ENCODE results near the gene TEX52.
A peak's percentile ranks its signal among the peaks of the same experiment; 100 is the strongest.
"Not testable (repeated sequence)": the region's sequence is repeated elsewhere in the genome, so short reads cannot be mapped to it uniquely, and the experiment has no call there.

Gene TEX52

DNA sequence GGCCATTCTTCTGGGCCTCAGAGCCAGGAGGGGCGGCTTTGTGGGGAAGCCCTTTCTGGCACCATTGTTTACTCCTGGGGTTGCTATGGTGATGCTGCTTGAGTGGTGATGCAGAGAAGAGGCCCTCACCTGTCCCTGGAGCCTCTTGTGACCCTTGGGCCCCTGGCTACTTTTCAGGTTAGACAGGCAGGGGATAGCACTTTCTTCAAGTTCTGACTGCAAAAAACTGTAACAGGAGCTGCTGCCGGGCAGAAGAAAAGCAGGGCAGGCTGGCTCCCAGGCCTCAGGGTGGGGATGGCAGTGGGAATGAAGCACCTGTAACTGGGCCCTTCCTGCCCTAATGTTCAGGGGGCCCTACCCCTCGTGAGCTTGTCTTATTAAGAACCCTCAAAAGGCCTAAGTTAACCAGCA lies at the start of gene TEX52:
TEX52 (minus strand) TSS at position 19 of the 411 bp plus-strand sequence; CDS start at position 6, 13 bp downstream.
- no peak for DNase-seq (ENCODE audit: low read depth)

- DNase-seq (ENCODE audit: low read depth) = no peak
Observed at GRCh38 chr12:2904260-2904659, 47.4 kb upstream of the TEX52 start.

- no peak for DNase-seq (ENCODE audit: low read depth)
Observed at GRCh38 chr12:2902272-2902880, 45.5 kb upstream of the TEX52 start.

- no peak for DNase-seq (ENCODE audit: low read depth)
Observed at GRCh38 chr12:2900642-2901041, 43.8 kb upstream of the TEX52 start.

DNA sequence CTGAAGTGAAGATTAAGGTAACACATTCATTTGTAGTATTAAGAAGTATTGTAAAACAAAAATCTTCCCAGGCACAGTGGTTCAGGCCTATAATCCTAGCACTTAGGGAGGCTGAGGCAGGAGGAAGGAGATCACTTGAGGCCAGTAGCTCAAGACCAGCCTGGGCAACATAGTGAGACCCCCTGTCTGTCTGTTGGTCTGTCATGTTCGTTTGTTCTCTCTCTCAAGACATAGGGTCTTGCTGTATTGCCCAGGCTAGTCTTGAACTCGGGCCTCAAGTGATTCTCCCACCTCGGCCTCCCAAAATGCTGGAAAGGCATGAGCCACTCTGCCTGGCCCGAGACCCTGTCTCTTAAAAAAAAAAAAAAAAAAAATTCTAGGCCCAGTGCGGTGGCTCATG lies 40.6 kb upstream of the TEX52 start:
- DNase-seq (ENCODE audit: low read depth) = no peak

DNA sequence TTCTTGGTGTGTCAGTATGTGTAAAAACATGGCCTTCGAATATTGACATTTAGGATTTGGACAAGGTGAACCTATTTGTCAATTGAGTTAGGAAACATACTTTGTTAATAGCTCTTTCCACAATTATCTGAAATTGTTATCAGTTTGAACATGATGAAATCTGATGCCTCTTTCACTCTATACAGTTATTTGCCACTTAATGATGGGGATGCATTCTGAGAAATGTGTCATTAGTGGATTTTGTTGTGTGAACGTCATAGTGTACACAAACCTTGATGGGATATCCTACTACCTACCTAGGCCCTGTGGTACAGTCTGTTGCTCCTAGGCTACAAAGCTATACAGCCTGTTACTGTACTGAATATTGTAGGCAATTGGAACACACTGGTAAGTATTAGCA lies 38.7 kb upstream of the TEX52 start:
- DNase-seq (ENCODE audit: low read depth) = no peak

GRCh38 chr12:2895051-2895451 lies 38.2 kb upstream of the TEX52 start:
- no peak for DNase-seq (ENCODE audit: low read depth)

- no peak for DNase-seq (ENCODE audit: low read depth)
Observed at GRCh38 chr12:2893007-2893406, 36.2 kb upstream of the TEX52 start.

DNA sequence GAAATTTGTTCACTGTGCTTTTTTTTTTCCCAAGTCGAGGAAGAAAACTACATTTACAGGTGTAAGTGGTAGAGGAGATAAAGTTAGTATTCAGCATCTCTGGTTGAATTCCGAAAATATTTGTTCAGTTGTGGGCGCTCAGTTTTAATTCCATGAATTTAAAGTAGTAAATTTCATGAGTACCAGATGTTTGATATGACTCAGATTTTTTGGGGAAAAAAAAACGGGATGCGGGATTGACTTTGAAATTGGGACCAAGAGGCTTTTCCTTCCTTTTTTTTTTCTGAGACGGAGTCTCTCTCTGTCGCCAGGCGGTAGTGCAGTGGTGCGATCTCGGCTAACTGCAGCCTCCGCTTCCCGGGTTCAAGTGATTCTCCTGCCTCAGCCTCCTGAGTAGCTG lies 35.4 kb upstream of the TEX52 start:
- DNase-seq (ENCODE audit: low read depth) = no peak

GRCh38 chr12:2891240-2892053 lies 34.6 kb upstream of the TEX52 start:
- DNase-seq (ENCODE audit: low read depth) = no peak

DNA sequence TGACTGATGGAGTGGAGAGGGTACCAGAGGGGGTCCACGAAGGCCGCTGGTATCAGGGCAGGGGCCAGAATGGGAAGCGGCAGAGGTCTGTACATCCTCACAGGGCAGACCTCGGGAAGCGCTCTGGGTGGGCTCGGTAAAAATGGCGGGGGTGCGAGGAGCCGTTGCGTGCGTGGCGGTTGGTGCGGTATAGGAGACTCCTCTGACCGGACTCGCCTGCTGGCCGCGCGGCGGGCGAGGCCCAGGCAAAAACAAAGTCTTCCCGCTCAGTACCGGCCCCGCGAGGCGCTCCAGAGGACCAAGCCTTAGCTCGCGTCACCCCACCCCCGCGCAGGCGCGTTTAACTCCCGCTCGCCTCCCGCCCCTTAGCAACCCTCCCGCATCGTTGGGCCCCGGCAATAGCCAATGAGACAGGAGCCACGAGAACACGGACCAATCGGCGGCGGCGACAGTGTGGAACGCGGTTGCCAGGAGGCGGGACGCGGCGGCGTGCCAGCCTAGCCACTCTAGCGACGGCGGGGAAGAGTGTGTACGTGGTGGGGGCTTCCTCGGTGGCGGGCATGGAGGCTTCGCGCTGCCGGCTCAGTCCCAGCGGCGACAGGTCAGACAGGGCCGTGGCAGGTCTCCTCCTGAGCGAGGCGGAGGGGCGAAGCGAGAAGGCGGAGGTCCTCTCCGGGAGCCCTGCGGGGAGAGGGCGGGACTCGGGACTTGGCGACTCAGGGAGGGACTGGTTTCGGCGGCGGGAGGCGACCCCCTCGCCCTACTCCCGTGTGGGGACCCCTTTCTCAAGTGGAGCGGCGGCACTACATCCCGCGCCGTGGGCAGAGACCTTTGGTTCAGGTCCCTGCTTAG lies 33.8 kb upstream of the TEX52 start, which contains the start of gene TULP3:
TULP3 (plus strand) TSS at position 504 of the 852 bp plus-strand sequence; CDS start at position 561, 57 bp downstream.
- peak; percentile 98 for DNase-seq (ENCODE audit: low read depth)

- DNase-seq (ENCODE audit: low read depth) = no peak
Observed at GRCh38 chr12:2890001-2890387, 33.2 kb upstream of the TEX52 start.

- DNase-seq (ENCODE audit: low read depth) = no peak
Observed at GRCh38 chr12:2886768-2887450, 30.1 kb upstream of the TEX52 start.

DNA sequence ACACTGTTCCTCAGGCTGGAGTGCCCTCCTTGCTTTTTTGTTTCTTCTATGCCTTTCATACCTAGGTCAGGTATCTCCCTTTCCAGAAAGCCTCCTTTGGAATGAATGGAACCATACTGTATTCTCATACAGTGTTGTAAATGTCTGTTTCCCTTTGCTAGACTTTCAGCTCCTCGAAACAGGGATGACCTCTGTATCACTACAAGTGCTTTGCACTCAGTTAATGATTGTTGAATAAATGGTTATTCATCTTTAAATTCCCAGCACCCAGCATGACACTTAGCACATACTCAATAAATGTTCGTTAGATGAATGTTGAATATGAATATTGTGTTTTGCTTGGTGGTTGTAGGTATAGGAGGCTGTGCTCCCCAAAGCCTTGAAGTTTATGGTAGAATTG lies 28.0 kb upstream of the TEX52 start:
- no peak for DNase-seq (ENCODE audit: low read depth)

DNA sequence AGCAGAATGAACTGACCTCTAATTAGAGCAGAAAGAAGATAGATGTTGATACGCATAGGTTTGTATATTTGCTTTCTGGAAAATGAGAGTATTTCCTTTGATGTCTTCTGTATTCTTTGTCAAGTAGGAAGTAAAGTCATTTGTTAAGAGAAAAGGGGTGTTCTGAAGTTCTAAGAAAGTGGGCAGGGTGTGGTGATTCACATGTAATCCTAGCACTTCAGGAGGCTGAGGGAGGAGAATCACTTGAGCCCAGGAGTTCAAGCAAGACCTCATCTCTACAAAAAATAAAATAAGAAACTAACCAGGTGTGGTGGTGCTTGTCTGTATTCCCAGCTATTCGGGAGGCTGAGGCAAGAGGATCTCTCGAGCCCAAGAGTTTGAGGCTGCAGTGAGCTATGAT lies 23.0 kb upstream of the TEX52 start:
- no peak for DNase-seq (ENCODE audit: low read depth)

DNA sequence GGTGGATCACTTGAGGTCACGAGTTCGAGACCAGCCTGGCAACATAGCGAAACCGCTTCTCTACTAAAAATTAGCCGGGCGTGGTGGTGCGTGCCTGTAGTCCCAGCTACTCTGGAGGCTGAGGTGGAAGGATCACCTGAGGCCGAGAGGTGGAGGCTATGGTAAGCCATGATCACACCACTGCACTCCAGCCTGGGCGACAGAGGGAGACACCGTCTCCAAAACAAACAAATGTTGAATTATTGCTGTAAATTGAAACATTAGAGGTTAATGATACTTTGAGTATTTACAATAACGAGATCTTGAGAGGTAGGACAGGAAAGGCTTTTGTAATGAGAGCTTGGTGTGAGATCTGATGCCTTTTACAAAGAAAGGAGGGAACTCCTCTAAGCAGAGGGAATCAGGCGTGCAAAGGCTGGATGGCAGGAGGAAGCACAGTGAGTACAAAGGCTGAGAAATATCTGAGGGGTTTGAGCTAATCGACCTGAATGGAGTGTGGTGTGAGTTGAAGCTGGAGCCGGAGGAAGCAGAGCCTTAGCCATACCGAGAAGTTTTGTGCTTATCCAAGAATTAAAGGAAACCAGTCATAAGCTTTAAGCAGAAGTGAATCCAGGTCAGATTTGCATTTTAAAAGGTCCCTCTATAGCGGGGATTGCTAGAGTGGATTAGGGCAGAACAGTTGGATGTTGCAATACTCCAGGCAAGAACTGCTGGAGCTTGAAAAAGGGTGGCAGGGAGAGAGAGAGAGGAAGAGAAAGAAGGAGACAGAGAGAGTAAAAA lies 21.3 kb upstream of the TEX52 start:
- no peak for DNase-seq (ENCODE audit: low read depth)

DNA sequence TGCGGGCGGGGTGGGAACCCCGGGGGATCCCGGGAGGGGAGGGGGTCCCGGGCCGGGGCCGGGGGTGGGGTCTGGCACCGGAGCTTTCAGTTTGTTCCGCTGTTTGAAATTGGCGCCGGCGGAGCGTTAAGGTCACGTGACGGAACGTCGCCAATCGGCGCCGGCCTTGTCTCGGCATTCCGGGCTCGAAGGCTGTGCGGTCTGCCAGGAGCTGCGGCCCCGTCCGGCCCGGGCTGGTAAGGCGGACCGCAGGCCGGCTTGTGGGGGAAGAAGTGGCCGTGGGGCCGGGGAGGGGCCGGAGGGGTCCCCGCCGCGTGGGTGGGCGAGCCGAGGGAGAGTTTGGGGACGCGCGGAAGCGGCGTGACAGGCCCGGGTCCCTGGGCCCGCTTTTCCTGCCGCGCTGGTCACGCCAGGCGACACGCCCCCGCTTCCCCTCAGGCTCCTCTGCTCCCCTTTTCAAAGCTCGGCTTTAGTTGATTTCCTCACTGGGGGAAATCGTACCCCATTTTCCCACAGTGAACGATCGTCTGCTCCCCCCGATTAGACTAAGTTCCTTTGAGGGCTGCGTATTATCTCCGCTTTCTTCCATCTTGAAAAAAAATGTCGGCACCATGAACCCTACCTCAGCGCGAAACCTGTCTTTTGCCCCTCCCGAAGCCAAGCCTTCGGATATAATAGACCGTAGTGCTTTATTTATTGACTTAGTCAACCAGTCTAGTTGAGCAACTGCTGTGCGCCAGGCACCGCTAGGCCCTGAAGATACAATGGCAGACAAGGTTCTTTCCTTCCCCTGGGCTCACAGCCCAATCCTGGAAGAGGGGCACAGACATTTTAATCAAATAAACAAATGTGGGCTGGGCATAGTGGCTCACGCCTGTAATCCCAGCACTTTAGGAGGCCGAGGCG lies 20.5 kb upstream of the TEX52 start, which contains the start of the genes FOXM1 and RHNO1:
FOXM1 (minus strand) TSS at position 128 of the 906 bp plus-strand sequence. CDS start 2,696 bp downstream, outside the sequence.
RHNO1 (plus strand) TSS at position 177 of the 906 bp plus-strand sequence. CDS start 8,144 bp downstream, outside the sequence.
- peak; percentile 75 for DNase-seq (ENCODE audit: low read depth)

DNA sequence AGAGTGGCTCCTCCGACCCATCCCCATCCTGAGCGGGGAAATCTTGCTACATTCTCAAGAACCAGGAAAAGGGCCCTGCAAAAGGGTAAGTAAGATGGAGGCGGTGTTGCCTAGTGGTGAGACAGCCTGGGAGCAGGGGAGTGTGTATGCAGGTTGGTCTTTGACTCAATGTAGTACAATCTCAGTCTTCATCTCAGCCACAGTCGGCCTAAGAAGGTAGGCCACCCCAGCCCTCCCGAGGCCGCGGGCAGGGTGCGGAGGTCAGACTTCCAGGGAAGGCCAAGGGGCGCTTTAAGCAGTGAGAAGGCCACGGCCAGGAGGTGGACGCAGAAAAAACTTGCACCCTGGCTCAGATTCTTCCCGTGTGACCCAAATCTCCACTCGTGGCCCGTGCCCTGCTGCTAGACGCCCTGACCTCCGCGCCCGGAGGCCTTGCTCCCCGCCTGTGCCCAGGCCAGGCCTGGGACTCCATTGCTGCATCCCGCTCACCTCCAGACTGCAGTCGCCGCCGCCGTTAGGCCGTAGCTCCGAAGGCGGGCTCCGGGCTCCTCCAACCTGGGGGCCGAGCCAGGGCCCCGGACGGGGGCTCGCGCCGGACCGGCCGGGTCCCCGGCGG lies 19.7 kb upstream of the TEX52 start:
- no peak for DNase-seq (ENCODE audit: low read depth)

GRCh38 chr12:2868986-2869632 lies 12.3 kb upstream of the TEX52 start:
- not testable (repeated sequence) for DNase-seq (ENCODE audit: low read depth)

Data from T-helper 22 cell (primary cell).